Spleen (tissue), 11 donors: Measurements from ENCODE around the gene PLCH1. TPM values are rescaled to one million over a fixed set of nuclear protein-coding genes. Genes with fewer than 3 reads are reported as not detected.

Source experiments
- DNase-seq: peaks from one replicate; pipeline ENCODE4 v3.0.0-alpha.2; 2020
- H3K27ac ChIP-seq, 8 donors: fragments of 200-600 bp; sonication (generic) in 7 of 8; 1 replicate in 4 of 8; 2 replicates in 4 of 8; pipeline versions ENCODE4 v1.5.0 to v1.8.0; 2016 to 2021; ENCODE audit warnings: inconsistent platforms in 4 of 8, mild to moderate bottlenecking in 4 of 8, moderate library complexity in 1 of 8
- H3K27me3 ChIP-seq, 7 donors: fragments of 200-600 bp; sonication (generic) in 6 of 7; replicated peaks in 1 of 7; 1 replicate in 4 of 7; 2 replicates in 3 of 7; pipeline versions ENCODE4 v1.5.0 to v1.8.0; 2016 to 2021; ENCODE audit warnings: inconsistent platforms in 3 of 7, mild to moderate bottlenecking in 1 of 7
- H3K36me3 ChIP-seq, 6 donors: fragments of 200-600 bp; sonication (generic) in 5 of 6; 1 replicate in 4 of 6; 2 replicates in 2 of 6; pipeline versions ENCODE4 v1.5.0 to v1.8.0; 2016 to 2021; ENCODE audit warnings: inconsistent platforms in 2 of 6
- H3K4me1 ChIP-seq, 6 donors: fragments of 200-600 bp; sonication (generic) in 5 of 6; 1 replicate in 3 of 6; 2 replicates in 3 of 6; pipeline versions ENCODE4 v1.5.0 to v1.8.0; 2016 to 2021; ENCODE audit warnings: inconsistent platforms in 3 of 6
- H3K4me3 ChIP-seq, 8 donors: fragments of 200-600 bp; sonication (generic) in 7 of 8; 1 replicate in 4 of 8; 2 replicates in 4 of 8; pipeline versions ENCODE4 v1.5.0 to v1.8.0; 2016 to 2021; ENCODE audit warnings: inconsistent platforms in 4 of 8, mild to moderate bottlenecking in 4 of 8, moderate library complexity in 2 of 8
- H3K9me3 ChIP-seq, 8 donors: fragments of 200-600 bp; sonication (generic) in 7 of 8; 1 replicate in 4 of 8; 2 replicates in 4 of 8; pipeline versions ENCODE4 v1.5.0 to v1.8.0; 2016 to 2021; ENCODE audit warnings: inconsistent platforms in 4 of 8
- POLR2A ChIP-seq, 3 donors: fragments of 450-650 bp; IDR thresholded peaks; one replicate each; pipeline ENCODE4 v1.5.1; 2017; ENCODE audit warnings: antibody characterized with exemption in 3 of 3, mild to moderate bottlenecking in 1 of 3
- POLR2AphosphoS5 ChIP-seq, 3 donors: sonication (generic); formaldehyde crosslinking; IDR thresholded peaks; one replicate each; pipeline ENCODE4 v1.5.1; 2017; ENCODE audit warnings: antibody characterized with exemption in 3 of 3
- WGBS, 5 donors: extraction: QIAGEN DNeasy Blood & Tissue Kit in 3 of 5; methylation state at CpG; one replicate each; pipeline versions ENCODE4 v1.1.5 to v1.1.7; 2013 to 2018; 5-methylcytosine and 5-hydroxymethylcytosine counted together
- intact Hi-C: fragments of 100-400 bp; cut with DNase I; formaldehyde crosslinking; loops from one replicate; pipeline ENCODE4 v1.15.0; 2023; ENCODE audit warnings: low total_unique reads
- polyA plus RNA-seq, 3 donors: library from polyadenylated mRNA; stranded (reverse); fragments of 200-250 nt; gene quantifications; one replicate each; pipeline ENCODE4 v1.2.1, GENCODE V29; 2013
- total RNA-seq, 7 donors: library from RNA; depleted of rRNA in 3 of 7; stranded (reverse); fragments of >200 nt in 3 of 7; fragmentation: NEBNext Ultra II Directional in 4 of 7; extraction: Animal tissue kit (Norgen Biotek cat#: 25700) in 4 of 7; gene quantifications; one replicate each; pipeline versions ENCODE4 v1.1.0 to v1.2.1, GENCODE V29; 2016 to 2021
- TF ChIP-seq, protein P1 (sequence below), 11 experiments: fragments of 200-600 bp in 7 of 11; fragments of 450-650 bp in 4 of 11; sonication (generic) in 4 of 11; IDR thresholded peaks in 8 of 11; conservative IDR thresholded peaks in 3 of 11; 1 replicate in 7 of 11; 2 replicates in 4 of 11; pipeline versions ENCODE4 v1.4.0 to v1.8.0; 2016 to 2021; ENCODE audit warnings: antibody characterized with exemption in 11 of 11, inconsistent platforms in 4 of 11, mild to moderate bottlenecking in 1 of 11
- donor health status: healthy with polysubstance abuse.
- donor health status: DM: no; HTN: no; CAD: no; lungs with moderate emphysema.
- donor health status: DM: no; HTN: no; CAD: no.
- donor health status: Bipolar disorder and iron deficiency.
- donor health status: healthy.
- donor health status: DM: no; HTN: no; CAD: no.
- donor health status: DM: yes; HTN: yes; CAD: no.

Gene PLCH1
- total and polyA plus RNA-seq, 10 donors = 0.02 to 0.37 (median 0.13) TPM; not detected in 1

DNA sequence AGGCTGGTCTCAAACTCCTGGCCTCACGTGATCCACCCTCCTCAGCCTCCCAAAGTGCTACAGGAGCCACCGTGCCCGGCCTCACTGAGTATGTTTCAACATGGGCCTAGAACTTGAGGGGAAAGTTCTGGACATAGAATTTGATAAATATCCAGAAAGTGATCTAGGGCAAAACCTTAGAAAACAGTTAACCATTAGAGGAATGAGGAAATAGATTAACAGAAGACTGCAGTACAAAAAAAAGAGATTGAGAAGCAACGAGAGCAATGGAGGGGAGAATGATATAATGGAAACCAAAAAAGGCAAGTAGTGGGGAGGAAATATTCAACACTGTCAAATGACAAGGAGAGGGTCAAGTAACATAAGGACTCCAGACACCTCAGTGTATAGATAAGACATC is 191.5 kb downstream of the PLCH1 start:
- WGBS, 5 donors = 72 to 78% (median 77%) methylated on average over 4 of the region's 4 CpGs
- H3K27me3 ChIP-seq = no peaks in the 10 kb centered on the region
- intact Hi-C loops = no loop called here

DNA sequence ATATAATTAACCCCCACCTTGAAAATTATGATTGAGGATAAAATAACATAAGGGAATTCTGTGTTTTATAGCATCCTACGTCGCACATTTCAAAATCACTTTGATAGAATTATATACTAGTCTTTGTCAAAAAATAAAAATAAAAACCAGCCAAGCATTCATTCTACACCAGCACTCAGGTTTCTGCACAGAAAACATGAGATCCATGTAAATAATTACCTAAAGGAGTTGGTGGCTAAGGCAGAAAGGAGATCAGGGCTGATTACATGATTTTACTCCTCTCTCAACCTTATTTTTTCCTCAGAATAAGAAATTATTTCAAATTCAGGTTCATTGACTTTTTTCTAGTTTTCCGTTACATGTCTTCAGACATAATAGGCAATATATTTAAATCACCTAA is 194.5 kb downstream of the PLCH1 start:
- Histone ChIP-seq H3K27me3 (no peaks in the 10 kb centered on the region), H3K36me3 (no peaks in the 10 kb centered on the region), H3K27ac (no peak overlapping the region), H3K9me3 (no peaks in the 10 kb centered on the region), H3K4me3 (no peak overlapping the region), H3K4me1 (peaks cover 0 to 9% (median 0%) of the 10 kb centered on the region in 6 donors)
- WGBS, 5 donors = 91 to 98% (median 96%) methylated on average over 3 of the region's 3 CpGs
- intact Hi-C loops = no loop called here
- no peak for DNase-seq
- TF ChIP-seq, protein P1, sequence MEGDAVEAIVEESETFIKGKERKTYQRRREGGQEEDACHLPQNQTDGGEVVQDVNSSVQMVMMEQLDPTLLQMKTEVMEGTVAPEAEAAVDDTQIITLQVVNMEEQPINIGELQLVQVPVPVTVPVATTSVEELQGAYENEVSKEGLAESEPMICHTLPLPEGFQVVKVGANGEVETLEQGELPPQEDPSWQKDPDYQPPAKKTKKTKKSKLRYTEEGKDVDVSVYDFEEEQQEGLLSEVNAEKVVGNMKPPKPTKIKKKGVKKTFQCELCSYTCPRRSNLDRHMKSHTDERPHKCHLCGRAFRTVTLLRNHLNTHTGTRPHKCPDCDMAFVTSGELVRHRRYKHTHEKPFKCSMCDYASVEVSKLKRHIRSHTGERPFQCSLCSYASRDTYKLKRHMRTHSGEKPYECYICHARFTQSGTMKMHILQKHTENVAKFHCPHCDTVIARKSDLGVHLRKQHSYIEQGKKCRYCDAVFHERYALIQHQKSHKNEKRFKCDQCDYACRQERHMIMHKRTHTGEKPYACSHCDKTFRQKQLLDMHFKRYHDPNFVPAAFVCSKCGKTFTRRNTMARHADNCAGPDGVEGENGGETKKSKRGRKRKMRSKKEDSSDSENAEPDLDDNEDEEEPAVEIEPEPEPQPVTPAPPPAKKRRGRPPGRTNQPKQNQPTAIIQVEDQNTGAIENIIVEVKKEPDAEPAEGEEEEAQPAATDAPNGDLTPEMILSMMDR (IDR thresholded peaks at IDR 0.05 in 8 of 11, conservative IDR thresholded peaks at IDR 0.05 in 3 of 11) = no peak
- no peak for TF ChIP-seq POLR2AphosphoS5 (IDR thresholded peaks at IDR 0.05)

More for the DNA sequence above, 191.5 kb downstream of the PLCH1 start:
- no peak for TF ChIP-seq POLR2A (IDR thresholded peaks at IDR 0.05)
- TF ChIP-seq, protein P1 (IDR thresholded peaks at IDR 0.05 in 8 of 11, conservative IDR thresholded peaks at IDR 0.05 in 3 of 11) = no peak
- TF ChIP-seq POLR2AphosphoS5 (IDR thresholded peaks at IDR 0.05) = no peak
- H3K36me3 ChIP-seq = no peaks in the 10 kb centered on the region
- H3K4me1 ChIP-seq = peaks cover 0 to 9% (median 0%) of the 10 kb centered on the region in 6 donors
- no peak for DNase-seq
- no peaks in the 10 kb centered on the region for H3K9me3 ChIP-seq
- H3K27ac ChIP-seq = no peak overlapping the region
- no peak overlapping the region for H3K4me3 ChIP-seq

DNA sequence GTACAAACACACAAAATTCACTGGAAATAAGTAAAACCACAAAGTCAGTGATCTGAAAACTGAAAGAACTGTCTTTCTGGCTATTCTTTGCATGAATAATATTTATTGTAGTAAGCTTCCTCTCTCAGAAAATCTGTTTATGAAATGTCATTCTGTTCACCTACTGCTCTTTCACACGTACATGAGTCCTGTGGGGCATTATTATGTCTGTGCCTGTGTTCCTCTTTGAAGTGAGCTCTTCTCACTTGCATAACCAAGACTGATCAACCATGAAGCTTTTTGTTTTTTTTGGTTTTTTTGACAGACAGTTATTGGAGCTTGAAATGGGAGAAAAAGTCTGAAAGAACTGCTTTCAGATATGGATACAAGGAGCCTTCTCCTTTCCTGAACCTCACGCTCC is 195.8 kb downstream of the PLCH1 start:
- DNase-seq = no peak

DNA sequence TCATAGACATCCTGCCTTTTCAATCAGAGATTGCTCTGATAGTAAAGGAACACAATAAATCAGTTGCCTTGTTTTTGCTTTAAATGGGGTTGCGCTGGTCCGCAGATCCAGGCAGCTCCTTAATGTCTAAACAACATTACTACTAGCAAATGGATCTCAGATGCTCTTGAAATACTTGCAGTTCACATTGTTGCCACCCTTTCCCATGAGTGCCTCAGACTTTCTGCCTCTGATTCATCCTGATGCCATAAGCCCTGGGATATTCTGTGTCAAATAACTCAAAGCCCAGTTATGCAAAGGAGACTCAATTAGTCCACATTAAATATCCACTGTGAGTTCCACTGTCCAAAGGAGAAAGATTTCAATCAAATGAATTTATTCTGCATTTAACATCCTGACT is 196.7 kb downstream of the PLCH1 start:
- Histone ChIP-seq H3K4me1 (no peaks in the 10 kb centered on the region), H3K4me3 (no peak overlapping the region), H3K36me3 (no peaks in the 10 kb centered on the region), H3K9me3 (no peaks in the 10 kb centered on the region), H3K27ac (no peak overlapping the region), H3K27me3 (no peaks in the 10 kb centered on the region)
- intact Hi-C loops = no loop called here
- DNase-seq = no peak
- TF ChIP-seq POLR2A (IDR thresholded peaks at IDR 0.05) = no peak
- WGBS, 5 donors = 88 to 97% (median 95%) methylated on average over 2 of the region's 2 CpGs

More for the DNA sequence above, 195.8 kb downstream of the PLCH1 start:
- peaks cover 0 to under 1% (median 0%) of the 10 kb centered on the region in 6 donors for H3K4me1 ChIP-seq
- no peak overlapping the region for H3K27ac ChIP-seq
- H3K36me3 ChIP-seq = no peaks in the 10 kb centered on the region
- H3K27me3 ChIP-seq = no peaks in the 10 kb centered on the region
- intact Hi-C loops = no loop called here
- no peaks in the 10 kb centered on the region for H3K9me3 ChIP-seq
- H3K4me3 ChIP-seq = no peak overlapping the region
- no peak for TF ChIP-seq POLR2A (IDR thresholded peaks at IDR 0.05)
- TF ChIP-seq POLR2AphosphoS5 (IDR thresholded peaks at IDR 0.05) = no peak
- TF ChIP-seq, protein P1 (IDR thresholded peaks at IDR 0.05 in 8 of 11, conservative IDR thresholded peaks at IDR 0.05 in 3 of 11) = no peak
- WGBS, 5 donors = 36 to 46% (median 40%) methylated on average over 2 of the region's 2 CpGs

DNA sequence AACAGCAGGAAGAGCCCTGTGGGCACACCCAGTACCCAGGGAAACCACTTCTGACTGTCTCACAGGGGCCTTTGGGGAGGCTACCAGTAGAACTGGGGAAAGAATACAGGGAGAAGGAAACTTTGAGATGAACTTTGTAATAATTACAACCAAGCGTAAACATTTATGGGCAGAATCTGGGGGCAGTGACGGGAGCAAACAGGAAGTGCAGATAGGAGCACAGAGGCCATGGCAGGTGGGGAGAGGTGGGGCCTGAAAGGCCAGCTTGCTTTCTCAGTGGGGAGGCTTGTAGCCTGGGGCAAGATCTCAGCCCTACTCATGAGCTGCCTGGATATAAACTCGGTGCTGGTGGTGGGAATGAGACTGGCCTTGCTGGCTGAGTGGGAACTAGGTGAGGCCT is 209.8 kb downstream of the PLCH1 start:
- no peaks in the 10 kb centered on the region for H3K4me1 ChIP-seq
- no peaks in the 10 kb centered on the region for H3K36me3 ChIP-seq
- H3K27me3 ChIP-seq = no peaks in the 10 kb centered on the region
- H3K9me3 ChIP-seq = peaks cover 0 to 36% (median 4%) of the 10 kb centered on the region in 8 donors
- WGBS, 5 donors = 81 to 93% (median 88%) methylated on average over 3 of the region's 3 CpGs
- H3K27ac ChIP-seq = no peak overlapping the region
- no peak for DNase-seq
- TF ChIP-seq, protein P1 (IDR thresholded peaks at IDR 0.05 in 8 of 11, conservative IDR thresholded peaks at IDR 0.05 in 3 of 11) = no peak
- TF ChIP-seq POLR2A (IDR thresholded peaks at IDR 0.05) = no peak
- no peak overlapping the region for H3K4me3 ChIP-seq
- intact Hi-C loops = no loop called here
